Measurements from ENCODE around the gene OXGR1. TPM values are rescaled to one million over a fixed set of nuclear protein-coding genes. Genes with fewer than 3 reads are reported as not detected.

OXGR1 gene
- total and polyA plus RNA-seq, 2 of the 8 experiments (the other 6 are each of a cell fraction or from before 2014, with no cell fraction given), result 0.34 to 1.8 TPM

- no peak for TF ChIP-seq CBX8 (IDR thresholded peaks at IDR 0.05; ENCODE audit: borderline replicate concordance, low read depth, low read length)
- TF ChIP-seq BACH1 (IDR thresholded peaks at IDR 0.05; ENCODE audit: low read length), result no peak
Measured at GRCh38 chr13:97019236-97019635, 25.0 kb upstream of the OXGR1 start (continued).
